WTC11 (cell line): ENCODE results near the gene MKX.

ENCODE experiments used
- CREM ChIP-seq: sonication (generic); formaldehyde crosslinking; IDR thresholded peaks from 2 replicates; pipeline ENCODE4 v1.8.1; 2022; ENCODE audit warnings: mild to moderate bottlenecking, missing genetic modification reagents, moderate library complexity
- CTCF ChIP-seq: fragments of 200-600 bp; IDR thresholded peaks from 2 replicates; pipeline ENCODE4 v1.8.0; 2022; ENCODE audit warnings: antibody characterized with exemption
- KAT7 ChIP-seq: sonication (generic); formaldehyde crosslinking; IDR thresholded peaks from 2 replicates; pipeline ENCODE4 v1.8.1; 2023; ENCODE audit warnings: missing genetic modification reagents, mild to moderate bottlenecking, borderline replicate concordance
- MLX ChIP-seq: sonication (generic); formaldehyde crosslinking; IDR thresholded peaks from 2 replicates; pipeline ENCODE4 v1.8.1; 2023; ENCODE audit warnings: mild to moderate bottlenecking, missing genetic modification reagents, moderate library complexity
- NFYB ChIP-seq: sonication (generic); formaldehyde crosslinking; conservative IDR thresholded peaks from 2 replicates; pipeline ENCODE4 v1.8.0; 2022; ENCODE audit warnings: low read depth, missing genetic modification reagents
- SMAD4 ChIP-seq: sonication (generic); formaldehyde crosslinking; IDR thresholded peaks from 2 replicates; pipeline ENCODE4 v1.8.0; 2022; ENCODE audit warnings: mild to moderate bottlenecking, missing genetic modification reagents
- SP1 ChIP-seq: sonication (generic); formaldehyde crosslinking; conservative IDR thresholded peaks from 2 replicates; pipeline ENCODE4 v1.8.1; 2022; ENCODE audit warnings: missing genetic modification reagents
- STAT6 ChIP-seq: sonication (generic); formaldehyde crosslinking; conservative IDR thresholded peaks from 2 replicates; pipeline ENCODE4 v1.8.1; 2023; ENCODE audit warnings: mild to moderate bottlenecking, low read depth, missing genetic modification reagents, moderate library complexity
- TP53 ChIP-seq: sonication (generic); formaldehyde crosslinking; IDR thresholded peaks from 2 replicates; pipeline ENCODE4 v1.8.1; 2023; ENCODE audit warnings: mild to moderate bottlenecking, missing genetic modification reagents
- USF2 ChIP-seq: sonication (generic); formaldehyde crosslinking; IDR thresholded peaks from 2 replicates; pipeline ENCODE4 v1.8.1; 2023; ENCODE audit warnings: mild to moderate bottlenecking, missing genetic modification reagents, moderate library complexity
- ZNF317 ChIP-seq: sonication (generic); formaldehyde crosslinking; IDR thresholded peaks from 2 replicates; pipeline ENCODE4 v1.8.1; 2023; ENCODE audit warnings: low read depth, mild to moderate bottlenecking, moderate library complexity, missing genetic modification reagents, borderline replicate concordance
- TF ChIP-seq, protein P1 (sequence below): sonication (generic); formaldehyde crosslinking; IDR thresholded peaks from 2 replicates; pipeline ENCODE4 v1.8.0; 2022; ENCODE audit warnings: missing genetic modification reagents
- TF ChIP-seq, protein P2 (sequence below): sonication (generic); formaldehyde crosslinking; IDR thresholded peaks from 2 replicates; pipeline ENCODE4 v1.8.1; 2022; ENCODE audit warnings: mild to moderate bottlenecking, moderate library complexity, missing genetic modification reagents

- TF ChIP-seq CTCF: no peak
- TF ChIP-seq KAT7 (CRISPR knock-in tag): no peak
- TF ChIP-seq SMAD4 (CRISPR knock-in tag): no peak
- no peak for TF ChIP-seq NFYB
- TF ChIP-seq USF2 (CRISPR knock-in tag): no peak
- no peak for TF ChIP-seq MLX (CRISPR knock-in tag)
- TF ChIP-seq, protein P1, sequence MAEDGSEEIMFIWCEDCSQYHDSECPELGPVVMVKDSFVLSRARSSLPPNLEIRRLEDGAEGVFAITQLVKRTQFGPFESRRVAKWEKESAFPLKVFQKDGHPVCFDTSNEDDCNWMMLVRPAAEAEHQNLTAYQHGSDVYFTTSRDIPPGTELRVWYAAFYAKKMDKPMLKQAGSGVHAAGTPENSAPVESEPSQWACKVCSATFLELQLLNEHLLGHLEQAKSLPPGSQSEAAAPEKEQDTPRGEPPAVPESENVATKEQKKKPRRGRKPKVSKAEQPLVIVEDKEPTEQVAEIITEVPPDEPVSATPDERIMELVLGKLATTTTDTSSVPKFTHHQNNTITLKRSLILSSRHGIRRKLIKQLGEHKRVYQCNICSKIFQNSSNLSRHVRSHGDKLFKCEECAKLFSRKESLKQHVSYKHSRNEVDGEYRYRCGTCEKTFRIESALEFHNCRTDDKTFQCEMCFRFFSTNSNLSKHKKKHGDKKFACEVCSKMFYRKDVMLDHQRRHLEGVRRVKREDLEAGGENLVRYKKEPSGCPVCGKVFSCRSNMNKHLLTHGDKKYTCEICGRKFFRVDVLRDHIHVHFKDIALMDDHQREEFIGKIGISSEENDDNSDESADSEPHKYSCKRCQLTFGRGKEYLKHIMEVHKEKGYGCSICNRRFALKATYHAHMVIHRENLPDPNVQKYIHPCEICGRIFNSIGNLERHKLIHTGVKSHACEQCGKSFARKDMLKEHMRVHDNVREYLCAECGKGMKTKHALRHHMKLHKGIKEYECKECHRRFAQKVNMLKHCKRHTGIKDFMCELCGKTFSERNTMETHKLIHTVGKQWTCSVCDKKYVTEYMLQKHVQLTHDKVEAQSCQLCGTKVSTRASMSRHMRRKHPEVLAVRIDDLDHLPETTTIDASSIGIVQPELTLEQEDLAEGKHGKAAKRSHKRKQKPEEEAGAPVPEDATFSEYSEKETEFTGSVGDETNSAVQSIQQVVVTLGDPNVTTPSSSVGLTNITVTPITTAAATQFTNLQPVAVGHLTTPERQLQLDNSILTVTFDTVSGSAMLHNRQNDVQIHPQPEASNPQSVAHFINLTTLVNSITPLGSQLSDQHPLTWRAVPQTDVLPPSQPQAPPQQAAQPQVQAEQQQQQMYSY (CRISPR knock-in tag): no peak
- TF ChIP-seq ZNF317 (CRISPR knock-in tag): no peak
- TF ChIP-seq STAT6: no peak
- no peak for TF ChIP-seq TP53 (CRISPR knock-in tag)
- no peak for TF ChIP-seq CREM (CRISPR knock-in tag)
- TF ChIP-seq, protein P2, sequence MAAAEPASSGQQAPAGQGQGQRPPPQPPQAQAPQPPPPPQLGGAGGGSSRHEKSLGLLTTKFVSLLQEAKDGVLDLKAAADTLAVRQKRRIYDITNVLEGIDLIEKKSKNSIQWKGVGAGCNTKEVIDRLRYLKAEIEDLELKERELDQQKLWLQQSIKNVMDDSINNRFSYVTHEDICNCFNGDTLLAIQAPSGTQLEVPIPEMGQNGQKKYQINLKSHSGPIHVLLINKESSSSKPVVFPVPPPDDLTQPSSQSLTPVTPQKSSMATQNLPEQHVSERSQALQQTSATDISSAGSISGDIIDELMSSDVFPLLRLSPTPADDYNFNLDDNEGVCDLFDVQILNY (CRISPR knock-in tag): no peak
- no peak for TF ChIP-seq SP1 (CRISPR knock-in tag)
Observed at GRCh38 chr10:27626890-27627289, 118.7 kb downstream of the MKX start.
